DLD1 (cell line): Measurements from ENCODE around the gene PTGDR2.

Experiments used
- in situ Hi-C: cut with HindIII; loops from 2 replicates; pipeline ENCODE4 v1.10.0; 2017; ENCODE audit warnings: low sequenced_read_pairs

The PTGDR2 gene

GRCh38 chr11:60874421-60875365 is 18.9 kb upstream of the PTGDR2 start:
- in situ Hi-C loops, result no loop called here

GRCh38 chr11:60873533-60873932 is 17.8 kb upstream of the PTGDR2 start:
- in situ Hi-C loops, result no loop called here

GRCh38 chr11:60872961-60873524 is 17.3 kb upstream of the PTGDR2 start:
- in situ Hi-C loops, result no loop called here

- in situ Hi-C loops, result no loop called here
Measured at GRCh38 chr11:60872124-60872960, 16.6 kb upstream of the PTGDR2 start.

GRCh38 chr11:60871378-60872061 is 15.8 kb upstream of the PTGDR2 start:
- in situ Hi-C loops, result no loop called here

- in situ Hi-C loops, result no loop called here
Measured at GRCh38 chr11:60870733-60871377, 15.1 kb upstream of the PTGDR2 start.

- in situ Hi-C loops, result no loop called here
Measured at GRCh38 chr11:60870276-60870675, 14.5 kb upstream of the PTGDR2 start.

GRCh38 chr11:60869451-60869825 is 13.7 kb upstream of the PTGDR2 start:
- in situ Hi-C loops, result no loop called here

- in situ Hi-C loops, result no loop called here
Measured at GRCh38 chr11:60868682-60869450, 13.1 kb upstream of the PTGDR2 start.

- in situ Hi-C loops, result no loop called here
Measured at GRCh38 chr11:60867871-60868681, 12.3 kb upstream of the PTGDR2 start.

GRCh38 chr11:60866911-60867870 is 11.4 kb upstream of the PTGDR2 start, which contains the start of gene ZP1:
TSS of gene ZP1 (plus strand) at chr11:60867542. CDS start at chr11:60867562, 20 bp downstream.
- in situ Hi-C loops, result no loop called here

GRCh38 chr11:60864856-60865513 is 9.2 kb upstream of the PTGDR2 start:
- in situ Hi-C loops, result no loop called here

- in situ Hi-C loops, result no loop called here
Measured at GRCh38 chr11:60863550-60864521, 8.1 kb upstream of the PTGDR2 start.

- in situ Hi-C loops, result no loop called here
Measured at GRCh38 chr11:60862171-60862570, 6.4 kb upstream of the PTGDR2 start.

- in situ Hi-C loops, result no loop called here
Measured at GRCh38 chr11:60860943-60861342, 5.2 kb upstream of the PTGDR2 start.
